Testis (tissue), 2 donors: Measurements from ENCODE around the gene ZFYVE28.

Source experiments
- POLR2A ChIP-seq: fragments of 450-650 bp; IDR thresholded peaks from one replicate; pipeline ENCODE4 v1.6.1; 2017; ENCODE audit warnings: antibody characterized with exemption, mild to moderate bottlenecking, moderate library complexity
- TF ChIP-seq, protein P1 (sequence below), 3 experiments: fragments of 450-650 bp in 2 of 3; fragments of 200-600 bp in 1 of 3; sonication (generic) in 1 of 3; IDR thresholded peaks; one replicate each; pipeline ENCODE4 v1.5.1; 2016 to 2019; ENCODE audit warnings: antibody characterized with exemption in 3 of 3, mild to moderate bottlenecking in 2 of 3, moderate library complexity in 1 of 3

GRCh38 chr4:2291705-2292645, 126.5 kb downstream of the ZFYVE28 start:
- TF ChIP-seq, protein P1, sequence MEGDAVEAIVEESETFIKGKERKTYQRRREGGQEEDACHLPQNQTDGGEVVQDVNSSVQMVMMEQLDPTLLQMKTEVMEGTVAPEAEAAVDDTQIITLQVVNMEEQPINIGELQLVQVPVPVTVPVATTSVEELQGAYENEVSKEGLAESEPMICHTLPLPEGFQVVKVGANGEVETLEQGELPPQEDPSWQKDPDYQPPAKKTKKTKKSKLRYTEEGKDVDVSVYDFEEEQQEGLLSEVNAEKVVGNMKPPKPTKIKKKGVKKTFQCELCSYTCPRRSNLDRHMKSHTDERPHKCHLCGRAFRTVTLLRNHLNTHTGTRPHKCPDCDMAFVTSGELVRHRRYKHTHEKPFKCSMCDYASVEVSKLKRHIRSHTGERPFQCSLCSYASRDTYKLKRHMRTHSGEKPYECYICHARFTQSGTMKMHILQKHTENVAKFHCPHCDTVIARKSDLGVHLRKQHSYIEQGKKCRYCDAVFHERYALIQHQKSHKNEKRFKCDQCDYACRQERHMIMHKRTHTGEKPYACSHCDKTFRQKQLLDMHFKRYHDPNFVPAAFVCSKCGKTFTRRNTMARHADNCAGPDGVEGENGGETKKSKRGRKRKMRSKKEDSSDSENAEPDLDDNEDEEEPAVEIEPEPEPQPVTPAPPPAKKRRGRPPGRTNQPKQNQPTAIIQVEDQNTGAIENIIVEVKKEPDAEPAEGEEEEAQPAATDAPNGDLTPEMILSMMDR (IDR thresholded peaks at IDR 0.05) = no peak
- no peak for TF ChIP-seq POLR2A
